Upper lobe of left lung (tissue), 6 donors: ENCODE results near the gene ACOXL. TPM values are rescaled to one million over a fixed set of nuclear protein-coding genes. Genes with fewer than 3 reads are reported as not detected.
A peak's percentile ranks its signal among the peaks of the same experiment; 100 is the strongest.
"Not testable (repeated sequence)": the region's sequence is repeated elsewhere in the genome, so short reads cannot be mapped to it uniquely, and the experiment has no call there.

Experiments used
- ATAC-seq, 2 donors: fragments of 200-7000 bp; cut with Tn5 transposase; one replicate each; pipeline ENCODE4 v1.9.1; 2022; ENCODE audit warnings: mild to moderate bottlenecking in 2 of 2, moderate library complexity in 2 of 2; ENCODE audit not compliant: low FRiP score in 2 of 2
- DNase-seq, 2 donors: peaks; one replicate each; pipeline ENCODE4 v3.0.0-alpha.2; 2019 to 2020
- H3K27ac ChIP-seq, 4 donors: fragments of 200-600 bp; sonication (generic); one replicate each; pipeline ENCODE4 v1.5.1; 2016 to 2019
- H3K27me3 ChIP-seq, 4 donors: fragments of 200-600 bp; sonication (generic); one replicate each; pipeline ENCODE4 v1.5.1; 2017 to 2019
- H3K36me3 ChIP-seq, 4 donors: fragments of 200-600 bp; sonication (generic); one replicate each; pipeline ENCODE4 v1.5.1; 2016 to 2019
- H3K4me1 ChIP-seq, 4 donors: fragments of 200-600 bp; sonication (generic); one replicate each; pipeline ENCODE4 v1.5.1; 2018 to 2019
- H3K4me3 ChIP-seq, 4 donors: fragments of 200-600 bp; sonication (generic); one replicate each; pipeline ENCODE4 v1.5.1; 2017 to 2019; ENCODE audit warnings: mild to moderate bottlenecking in 2 of 4, moderate library complexity in 1 of 4
- H3K9me3 ChIP-seq, 4 donors: fragments of 200-600 bp; sonication (generic); one replicate each; pipeline ENCODE4 v1.5.1; 2018 to 2019
- EP300 ChIP-seq, 4 donors: sonication (generic); formaldehyde crosslinking; IDR thresholded peaks; one replicate each; pipeline ENCODE4 v1.5.1; 2017; ENCODE audit warnings: antibody characterized with exemption in 4 of 4, control low read depth in 2 of 4
- POLR2A ChIP-seq, 4 donors: fragments of 450-650 bp; IDR thresholded peaks; one replicate each; pipeline ENCODE4 v1.5.1; 2016 to 2017; ENCODE audit warnings: antibody characterized with exemption in 4 of 4, mild to moderate bottlenecking in 2 of 4
- POLR2AphosphoS5 ChIP-seq, 2 donors: sonication (generic); formaldehyde crosslinking; IDR thresholded peaks; one replicate each; pipeline ENCODE4 v1.5.1; 2017; ENCODE audit warnings: antibody characterized with exemption in 2 of 2
- WGBS, 2 donors: methylation state at CpG; one replicate each; pipeline ENCODE4 v1.1.5; 2017 to 2018; 5-methylcytosine and 5-hydroxymethylcytosine counted together
- total RNA-seq, 6 donors: library from RNA; depleted of rRNA in 4 of 6; stranded (reverse); fragments of >200 nt in 4 of 6; gene quantifications; one replicate each; pipeline versions ENCODE4 v1.1.0 to v1.2.1, GENCODE V29; 2016 to 2021
- TF ChIP-seq, protein P1 (sequence below), 6 experiments: fragments of 450-650 bp in 4 of 6; fragments of 200-600 bp in 2 of 6; sonication (generic) in 2 of 6; IDR thresholded peaks; one replicate each; pipeline ENCODE4 v1.5.1; 2016 to 2019; ENCODE audit warnings: antibody characterized with exemption in 6 of 6
- donor health status: DM: no; HTN: no; CAD: no; lungs with moderate emphysema.
- donor health status: DM: no; HTN: yes; CAD: no; lungs with severe emphysema.

The ACOXL gene
- total RNA-seq, 6 donors from 2014 or later: 30.2 to 128 (median 38.0) TPM

GRCh38 chr2:110853516-110853915 is 121.1 kb downstream of the ACOXL start:
- Histone ChIP-seq H3K27ac (no peak overlapping the region), H3K4me1 (no peaks in the 10 kb centered on the region), H3K9me3 (no peaks in the 10 kb centered on the region), H3K27me3 (no peaks in the 10 kb centered on the region), H3K36me3 (no peaks in the 10 kb centered on the region), H3K4me3 (no peak overlapping the region)
- DNase-seq: no peak
- TF ChIP-seq, protein P1, sequence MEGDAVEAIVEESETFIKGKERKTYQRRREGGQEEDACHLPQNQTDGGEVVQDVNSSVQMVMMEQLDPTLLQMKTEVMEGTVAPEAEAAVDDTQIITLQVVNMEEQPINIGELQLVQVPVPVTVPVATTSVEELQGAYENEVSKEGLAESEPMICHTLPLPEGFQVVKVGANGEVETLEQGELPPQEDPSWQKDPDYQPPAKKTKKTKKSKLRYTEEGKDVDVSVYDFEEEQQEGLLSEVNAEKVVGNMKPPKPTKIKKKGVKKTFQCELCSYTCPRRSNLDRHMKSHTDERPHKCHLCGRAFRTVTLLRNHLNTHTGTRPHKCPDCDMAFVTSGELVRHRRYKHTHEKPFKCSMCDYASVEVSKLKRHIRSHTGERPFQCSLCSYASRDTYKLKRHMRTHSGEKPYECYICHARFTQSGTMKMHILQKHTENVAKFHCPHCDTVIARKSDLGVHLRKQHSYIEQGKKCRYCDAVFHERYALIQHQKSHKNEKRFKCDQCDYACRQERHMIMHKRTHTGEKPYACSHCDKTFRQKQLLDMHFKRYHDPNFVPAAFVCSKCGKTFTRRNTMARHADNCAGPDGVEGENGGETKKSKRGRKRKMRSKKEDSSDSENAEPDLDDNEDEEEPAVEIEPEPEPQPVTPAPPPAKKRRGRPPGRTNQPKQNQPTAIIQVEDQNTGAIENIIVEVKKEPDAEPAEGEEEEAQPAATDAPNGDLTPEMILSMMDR (IDR thresholded peaks at IDR 0.05): peak in 3 of 6 experiments; percentile 20 to 24 (median 23)
- no peak for TF ChIP-seq POLR2A (IDR thresholded peaks at IDR 0.05)
- ATAC-seq: peak in 1 of 2 donors; percentile 48
- 47 to 54% methylated on average over 5 of the region's 5 CpGs for WGBS, 2 donors

DNA sequence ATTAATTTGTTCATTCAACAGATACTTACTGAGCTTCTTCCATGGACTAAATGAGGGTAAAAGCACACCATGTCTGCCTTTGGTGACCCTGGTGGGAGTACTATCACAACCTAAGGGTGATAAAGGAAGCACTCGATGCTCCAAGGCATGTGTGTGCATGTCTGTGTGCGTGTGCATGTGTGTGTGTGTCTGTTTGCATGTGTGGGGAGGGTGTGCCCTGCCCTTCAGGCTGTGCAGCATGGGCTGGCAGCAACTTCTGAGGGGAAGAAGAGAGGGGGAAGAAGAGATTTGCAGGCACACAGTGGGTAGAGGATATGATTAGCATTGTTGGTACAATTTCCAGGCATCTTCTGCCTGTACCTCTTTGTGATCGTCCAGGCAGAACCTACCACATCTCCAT is 121.6 kb downstream of the ACOXL start:
- 93 to 97% methylated on average over 3 of the region's 3 CpGs for WGBS, 2 donors
- Histone ChIP-seq H3K4me3 (no peak overlapping the region), H3K27ac (no peak overlapping the region), H3K27me3 (no peaks in the 10 kb centered on the region), H3K36me3 (no peaks in the 10 kb centered on the region), H3K9me3 (no peaks in the 10 kb centered on the region), H3K4me1 (no peaks in the 10 kb centered on the region)
- TF ChIP-seq EP300 (IDR thresholded peaks at IDR 0.05) (no peak), POLR2AphosphoS5 (IDR thresholded peaks at IDR 0.05) (no peak)
- DNase-seq (no peak), ATAC-seq (no peak)

DNA sequence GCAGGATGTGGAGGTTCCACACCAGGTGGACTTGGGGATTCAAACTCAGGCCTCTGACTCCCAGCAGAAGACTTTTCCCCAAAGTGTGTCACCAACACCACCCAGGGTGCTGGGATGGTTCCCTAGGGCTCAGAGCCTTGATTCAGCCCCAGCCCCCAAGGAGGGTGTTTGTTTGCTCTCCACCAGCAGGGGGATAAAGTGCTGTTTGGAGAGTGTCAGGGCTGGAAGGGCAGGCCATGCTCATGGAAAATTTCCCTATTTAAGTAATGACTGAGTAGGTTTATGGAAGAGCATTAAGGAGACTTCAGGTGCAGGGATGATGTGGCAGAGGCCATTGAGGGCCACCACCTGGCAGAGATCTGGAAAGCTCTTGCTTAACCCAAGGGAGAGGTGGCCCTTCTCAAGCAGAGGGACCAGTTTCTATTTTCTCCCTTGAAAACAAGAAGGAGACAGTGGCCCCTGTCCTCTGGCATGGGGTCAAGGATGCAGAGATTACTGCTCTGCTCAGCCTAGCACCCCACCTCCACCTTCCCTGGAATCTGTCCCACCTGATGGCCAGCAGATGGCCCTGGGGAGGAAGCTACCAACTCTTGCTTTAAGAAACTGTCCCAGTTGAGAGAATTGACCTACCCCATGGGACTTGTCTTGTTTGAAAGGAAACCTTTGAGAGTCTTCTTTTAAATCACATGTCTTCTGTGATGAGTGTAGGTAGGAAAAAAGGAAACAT is 122.1 kb downstream of the ACOXL start:
- ATAC-seq (no peak), DNase-seq (no peak)
- TF ChIP-seq POLR2A (IDR thresholded peaks at IDR 0.05): no peak
- TF ChIP-seq POLR2AphosphoS5 (IDR thresholded peaks at IDR 0.05): no peak
- TF ChIP-seq, protein P1 (IDR thresholded peaks at IDR 0.05): peak in 1 of 6 experiments; percentile 12
- TF ChIP-seq EP300 (IDR thresholded peaks at IDR 0.05): no peak
- H3K36me3 ChIP-seq: no peaks in the 10 kb centered on the region
- no peak overlapping the region for H3K4me3 ChIP-seq
- no peaks in the 10 kb centered on the region for H3K27me3 ChIP-seq
- no peaks in the 10 kb centered on the region for H3K9me3 ChIP-seq
- H3K27ac ChIP-seq: no peak overlapping the region
- H3K4me1 ChIP-seq: no peaks in the 10 kb centered on the region

DNA sequence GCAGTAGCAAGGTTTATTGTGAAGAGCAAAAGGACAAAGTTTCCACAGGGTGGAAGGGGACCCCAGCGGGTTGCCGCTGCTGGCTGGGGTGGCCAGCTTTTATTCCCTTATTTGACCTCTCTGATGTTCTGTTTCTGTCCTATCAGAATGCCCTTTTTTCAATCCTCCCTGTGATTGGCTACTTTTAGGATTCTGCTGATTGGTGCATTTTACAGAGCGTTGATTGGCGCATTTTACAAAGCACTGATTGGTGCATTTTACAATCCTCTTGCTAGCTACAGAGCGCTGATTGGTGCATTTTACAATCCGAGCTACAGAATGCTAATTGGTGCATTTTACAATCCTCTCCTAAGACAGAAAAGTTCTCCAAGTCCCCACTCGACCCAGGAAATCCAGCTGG is 123.5 kb downstream of the ACOXL start:
- WGBS, 2 donors: 93 to 97% methylated on average over 7 of the region's 7 CpGs
- ATAC-seq, H3K9me3 ChIP-seq, H3K27ac ChIP-seq, H3K27me3 ChIP-seq, H3K4me1 ChIP-seq, H3K4me3 ChIP-seq, DNase-seq, H3K36me3 ChIP-seq: not testable (repeated sequence)

DNA sequence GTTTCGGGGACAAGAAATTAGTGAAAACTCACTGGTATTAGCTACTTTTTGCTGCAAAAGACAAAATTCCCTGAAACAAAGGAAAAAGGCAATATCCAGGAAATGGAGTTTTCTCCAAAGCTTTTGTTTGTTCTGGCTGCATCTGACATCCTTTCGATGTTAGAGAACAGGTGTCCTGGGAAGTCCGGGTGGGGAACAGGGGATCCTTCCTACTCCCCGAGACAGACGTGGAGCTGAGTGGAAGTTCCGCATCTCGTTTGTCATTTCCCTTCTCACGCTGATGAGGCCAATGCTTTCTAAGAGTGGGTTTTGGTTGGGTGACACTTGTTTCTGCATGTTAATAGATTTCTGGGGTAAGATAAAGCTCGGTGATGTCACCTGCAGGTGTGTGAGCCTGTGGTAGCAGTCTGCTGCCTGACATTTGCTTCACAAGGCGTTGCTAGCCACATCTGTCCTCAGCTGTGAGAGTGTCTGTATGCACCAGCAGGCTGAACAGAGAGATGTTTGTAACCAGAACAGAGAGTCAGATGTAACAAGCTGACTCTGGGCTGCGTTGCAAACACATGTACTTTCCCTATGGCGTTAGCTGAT is 125.9 kb downstream of the ACOXL start:
- H3K27ac ChIP-seq: no peak overlapping the region
- 64 to 65% methylated on average over 12 of the region's 12 CpGs for WGBS, 2 donors
- H3K27me3 ChIP-seq: no peaks in the 10 kb centered on the region
- no peak overlapping the region for H3K4me3 ChIP-seq
- no peaks in the 10 kb centered on the region for H3K9me3 ChIP-seq
- ATAC-seq (no peak), DNase-seq (no peak)
- TF ChIP-seq POLR2AphosphoS5 (IDR thresholded peaks at IDR 0.05) (no peak), EP300 (IDR thresholded peaks at IDR 0.05) (no peak), POLR2A (IDR thresholded peaks at IDR 0.05) (no peak)
- TF ChIP-seq, protein P1 (IDR thresholded peaks at IDR 0.05): no peak
- no peaks in the 10 kb centered on the region for H3K36me3 ChIP-seq
- H3K4me1 ChIP-seq: no peaks in the 10 kb centered on the region
